ENCODE data around the gene FNBP1.
"Not testable (repeated sequence)": the region's sequence is repeated elsewhere in the genome, so short reads cannot be mapped to it uniquely, and the experiment has no call there.

Gene FNBP1

GRCh38 chr9:130001190-130001589 lies 41.8 kb downstream of the FNBP1 start:
- no peak overlapping the region for H3K4me3 ChIP-seq (ENCODE audit: low read depth, low read length)
- TF ChIP-seq CTCF (IDR thresholded peaks at IDR 0.05; ENCODE audit: low read depth, low read length) (no peak), MAX (IDR thresholded peaks at IDR 0.05; ENCODE audit: low read depth, low read length) (no peak), POLR2A (IDR thresholded peaks at IDR 0.05; ENCODE audit: extremely low read depth, insufficient read length) (no peak), MYC (IDR thresholded peaks at IDR 0.05; ENCODE audit: low read depth, low read length) (no peak)
- no peak for DNase-seq (ENCODE audit: low read depth)

- no peak overlapping the region for H3K4me3 ChIP-seq (ENCODE audit: low read depth, low read length)
- DNase-seq (ENCODE audit: low read depth) = no peak
- TF ChIP-seq CTCF (IDR thresholded peaks at IDR 0.05; ENCODE audit: low read depth, low read length) (no peak), MAX (IDR thresholded peaks at IDR 0.05; ENCODE audit: low read depth, low read length) (no peak), POLR2A (IDR thresholded peaks at IDR 0.05; ENCODE audit: extremely low read depth, insufficient read length) (no peak), MYC (IDR thresholded peaks at IDR 0.05; ENCODE audit: low read depth, low read length) (no peak)
Measured at GRCh38 chr9:129999141-129999510, 43.9 kb downstream of the FNBP1 start.

- no peak overlapping the region for H3K4me3 ChIP-seq (ENCODE audit: low read depth, low read length)
- TF ChIP-seq MAX (IDR thresholded peaks at IDR 0.05; ENCODE audit: low read depth, low read length) = no peak
- no peak for TF ChIP-seq POLR2A (IDR thresholded peaks at IDR 0.05; ENCODE audit: extremely low read depth, insufficient read length)
- TF ChIP-seq CTCF (IDR thresholded peaks at IDR 0.05; ENCODE audit: low read depth, low read length) = no peak
- TF ChIP-seq MYC (IDR thresholded peaks at IDR 0.05; ENCODE audit: low read depth, low read length) = no peak
- no peak for DNase-seq (ENCODE audit: low read depth)
Measured at GRCh38 chr9:129998491-129999140, 44.4 kb downstream of the FNBP1 start.

- DNase-seq (ENCODE audit: low read depth); H3K4me3 ChIP-seq (ENCODE audit: low read depth, low read length): not testable (repeated sequence)
Measured at GRCh38 chr9:129997706-129998105, 45.3 kb downstream of the FNBP1 start.

- TF ChIP-seq MAX (IDR thresholded peaks at IDR 0.05; ENCODE audit: low read depth, low read length) = no peak
- no peak for TF ChIP-seq POLR2A (IDR thresholded peaks at IDR 0.05; ENCODE audit: extremely low read depth, insufficient read length)
- peak; percentile 52 for DNase-seq (ENCODE audit: low read depth)
- no peak overlapping the region for H3K4me3 ChIP-seq (ENCODE audit: low read depth, low read length)
Measured at GRCh38 chr9:129996161-129996830, 46.7 kb downstream of the FNBP1 start.

GRCh38 chr9:129995409-129996160 lies 47.4 kb downstream of the FNBP1 start:
- DNase-seq (ENCODE audit: low read depth) = peak; percentile 48
- no peak for TF ChIP-seq MYC (IDR thresholded peaks at IDR 0.05; ENCODE audit: low read depth, low read length)
- TF ChIP-seq CTCF (IDR thresholded peaks at IDR 0.05; ENCODE audit: low read depth, low read length) = no peak
- no peak for TF ChIP-seq POLR2A (IDR thresholded peaks at IDR 0.05; ENCODE audit: extremely low read depth, insufficient read length)
- TF ChIP-seq MAX (IDR thresholded peaks at IDR 0.05; ENCODE audit: low read depth, low read length) = no peak
- no peak overlapping the region for H3K4me3 ChIP-seq (ENCODE audit: low read depth, low read length)
